ENCODE data around the gene ATAD3A. TPM values are rescaled to one million over a fixed set of nuclear protein-coding genes. Genes with fewer than 3 reads are reported as not detected.

The ATAD3A gene
- total and polyA plus RNA-seq, 7 experiments from 2014 or later = 5.4 to 41.3 (median 21.5) TPM

- POLR2A ChIA-PET = no interaction called here
- Histone ChIP-seq H3K27me3 (ENCODE audit: control insufficient read depth in 2 of 2, insufficient read depth in 2 of 2, low read length in 2 of 2) (no peaks in the 10 kb centered on the region), H3K9me3 (ENCODE audit: control insufficient read depth in 2 of 3, low read length in 3 of 3) (no peaks in the 10 kb centered on the region), H3K4me3 (ENCODE audit: low read length) (no peak overlapping the region), H3K27ac (ENCODE audit: low read depth, low read length) (no peak overlapping the region), H3K4me1 (ENCODE audit: control insufficient read depth in 2 of 2, insufficient read depth in 2 of 2, low read length in 2 of 2) (no peaks in the 10 kb centered on the region), H3K36me3 (ENCODE audit: control insufficient read depth in 2 of 3, insufficient read depth in 3 of 3, low read length in 3 of 3) (no peaks in the 10 kb centered on the region)
- H3K4me1 Mint-ChIP-seq = peaks cover 0 to 5% (median 0%) of the 10 kb centered on the region in 7 donors
- intact Hi-C loops (cut with micrococcal nuclease) = no loop called here
- CTCF ChIA-PET = interaction anchor here (1.2 kb wide), 1 partner anchor 16 kb away, joined by 3 read pairs; no protein-coding TSS in a partner anchor
- no peak overlapping the region for H3K27ac Mint-ChIP-seq
- no peaks in the 10 kb centered on the region for H3K36me3 Mint-ChIP-seq
- H3K4me3 Mint-ChIP-seq = no peak overlapping the region
- no peaks in the 10 kb centered on the region for H3K9me3 Mint-ChIP-seq
- ATAC-seq (no peak), DNase-seq (no peak)
- peaks cover 0 to 13% (median 9%) of the 10 kb centered on the region in 5 donors for H3K27me3 Mint-ChIP-seq
Observed at GRCh38 chr1:1582585-1583346, 70.8 kb downstream of the ATAD3A start.

DNA sequence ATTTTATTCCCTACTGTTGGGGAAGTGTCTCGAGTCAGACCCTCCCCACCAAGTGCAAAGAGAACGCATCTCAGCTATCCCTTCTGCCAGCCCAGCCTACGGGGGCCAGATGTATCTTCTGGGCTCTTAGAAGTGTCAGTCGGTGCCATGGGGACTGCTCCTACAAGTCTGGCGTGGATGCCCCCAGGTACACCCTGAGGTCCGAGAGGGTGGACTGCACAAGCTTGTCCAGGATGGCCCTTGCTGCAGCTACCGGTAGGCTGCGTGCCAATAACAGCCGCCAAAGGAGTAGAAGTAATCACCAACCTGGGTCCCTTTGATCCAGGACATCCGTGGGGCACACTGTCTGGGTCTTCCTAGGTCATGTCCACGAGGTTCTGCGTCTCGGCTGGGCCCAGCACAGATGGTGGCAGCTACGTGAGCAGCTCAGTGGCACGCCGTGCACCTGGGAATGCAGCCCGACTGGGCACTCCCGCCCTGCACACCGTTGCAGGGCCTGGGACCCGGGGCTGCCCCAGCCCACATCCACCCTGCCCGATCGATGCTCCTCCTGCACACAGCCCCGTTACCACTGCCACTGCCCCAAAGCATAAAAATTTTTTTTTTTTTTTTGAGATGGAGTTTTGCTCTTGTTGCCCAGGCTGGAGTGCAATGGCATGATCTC lies 71.5 kb downstream of the ATAD3A start:
- H3K4me1 Mint-ChIP-seq = peaks cover 0 to 5% (median 0%) of the 10 kb centered on the region in 7 donors
- ChIA-PET CTCF (interaction anchor here (0.6 kb wide), 1 partner anchor 96 kb away, joined by 4 read pairs; no protein-coding TSS in a partner anchor), POLR2A (no interaction called here)
- intact Hi-C loops (cut with micrococcal nuclease) = no loop called here
- Histone ChIP-seq H3K4me3 (ENCODE audit: low read length) (no peak overlapping the region), H3K27ac (ENCODE audit: low read depth, low read length) (no peak overlapping the region), H3K36me3 (ENCODE audit: control insufficient read depth in 2 of 3, insufficient read depth in 3 of 3, low read length in 3 of 3) (no peaks in the 10 kb centered on the region), H3K4me1 (ENCODE audit: control insufficient read depth in 2 of 2, insufficient read depth in 2 of 2, low read length in 2 of 2) (no peaks in the 10 kb centered on the region), H3K9me3 (ENCODE audit: control insufficient read depth in 2 of 3, low read length in 3 of 3) (no peaks in the 10 kb centered on the region), H3K27me3 (ENCODE audit: control insufficient read depth in 2 of 2, insufficient read depth in 2 of 2, low read length in 2 of 2) (no peaks in the 10 kb centered on the region)
- H3K4me3 Mint-ChIP-seq = no peak overlapping the region
- H3K36me3 Mint-ChIP-seq = no peaks in the 10 kb centered on the region
- DNase-seq (no peak), ATAC-seq (no peak)
- H3K27me3 Mint-ChIP-seq = peaks cover 0 to 13% (median 9%) of the 10 kb centered on the region in 5 donors
- no peak overlapping the region for H3K27ac Mint-ChIP-seq
- no peaks in the 10 kb centered on the region for H3K9me3 Mint-ChIP-seq

Other genes starting within 250 kb of the ATAD3A start
- 10 to 100 TPM; 62.3 to 89.3 (median 75.1) TPM for gene UBE2J2, start 238.3 kb upstream of the ATAD3A start, total RNA-seq
- 10 to 100 TPM; 86.1 to 92.2 TPM for gene UBE2J2, start 238.3 kb upstream of the ATAD3A start, polyA plus RNA-seq
- 10 to 100 TPM in 3 of 5 experiments, 1 to 10 TPM in 2; 4.2 to 15.8 (median 10.1) TPM for gene SCNN1D, start 231.7 kb upstream of the ATAD3A start, total RNA-seq
- not detected for gene SCNN1D, start 231.7 kb upstream of the ATAD3A start, polyA plus RNA-seq
- gene ACAP3, start 204.2 kb upstream of the ATAD3A start, total RNA-seq = 10 to 100 TPM; 51.5 to 70.8 (median 58.2) TPM
- gene ACAP3, start 204.2 kb upstream of the ATAD3A start, polyA plus RNA-seq = 1 to 10 TPM; 3.2 to 5.9 TPM
- 10 to 100 TPM; 17.7 to 25.4 (median 19.4) TPM for gene PUSL1, start 203.6 kb upstream of the ATAD3A start, total RNA-seq
- gene PUSL1, start 203.6 kb upstream of the ATAD3A start, polyA plus RNA-seq = 10 to 100 TPM; 16.2 to 26.1 TPM
- 100 to 1,000 TPM; 126 to 187 (median 161) TPM for gene INTS11, start 187.5 kb upstream of the ATAD3A start, total RNA-seq
- gene INTS11, start 187.5 kb upstream of the ATAD3A start, polyA plus RNA-seq = 10 to 100 TPM; 62.8 to 74.0 TPM
- 10 to 100 TPM; 11.5 to 29.3 (median 19.1) TPM for gene CPTP, start 187.4 kb upstream of the ATAD3A start, total RNA-seq
- 10 to 100 TPM; 17.7 to 26.5 TPM for gene CPTP, start 187.4 kb upstream of the ATAD3A start, polyA plus RNA-seq
- 1 to 10 TPM; 1.1 to 2.6 (median 1.8) TPM for gene TAS1R3, start 180.9 kb upstream of the ATAD3A start, total RNA-seq
- gene TAS1R3, start 180.9 kb upstream of the ATAD3A start, polyA plus RNA-seq = under 1 TPM in 1 of 2 donors, not detected in 1; 0.32 TPM
- 10 to 100 TPM; 40.2 to 54.9 (median 45.9) TPM for gene DVL1, start 162.7 kb upstream of the ATAD3A start, total RNA-seq
- 1 to 10 TPM in 1 of 2 donors, under 1 TPM in 1; 0.78 to 1.1 TPM for gene DVL1, start 162.7 kb upstream of the ATAD3A start, polyA plus RNA-seq
- 1 to 10 TPM in 3 of 5 experiments, under 1 TPM in 2; 0.39 to 2.2 (median 1.0) TPM for gene MXRA8, start 153.6 kb upstream of the ATAD3A start, total RNA-seq
- gene MXRA8, start 153.6 kb upstream of the ATAD3A start, polyA plus RNA-seq = under 1 TPM; 0.41 to 0.66 TPM
- gene AURKAIP1, start 137.0 kb upstream of the ATAD3A start, total RNA-seq = 100 to 1,000 TPM in 1 of 5 experiments, 10 to 100 TPM in 4; 53.8 to 107 (median 64.5) TPM
- gene AURKAIP1, start 137.0 kb upstream of the ATAD3A start, polyA plus RNA-seq = 100 to 1,000 TPM; 135 to 160 TPM
- gene CCNL2, start 112.8 kb upstream of the ATAD3A start, total RNA-seq = 100 to 1,000 TPM; 130 to 403 (median 278) TPM
- 10 to 100 TPM; 16.3 to 38.3 TPM for gene CCNL2, start 112.8 kb upstream of the ATAD3A start, polyA plus RNA-seq
- gene MRPL20, start 104.9 kb upstream of the ATAD3A start, total RNA-seq = 100 to 1,000 TPM in 4 of 5 experiments, 10 to 100 TPM in 1; 91.2 to 135 (median 122) TPM
- 100 to 1,000 TPM; 221 to 239 TPM for gene MRPL20, start 104.9 kb upstream of the ATAD3A start, polyA plus RNA-seq
- gene ANKRD65, start 90.9 kb upstream of the ATAD3A start, total RNA-seq = not detected
- gene ANKRD65, start 90.9 kb upstream of the ATAD3A start, polyA plus RNA-seq = not detected
- 1 to 10 TPM in 1 of 5 experiments, under 1 TPM in 1, not detected in 3; 0.15 to 1.2 TPM for gene VWA1, start 76.5 kb upstream of the ATAD3A start, total RNA-seq
- not detected for gene VWA1, start 76.5 kb upstream of the ATAD3A start, polyA plus RNA-seq
- gene ATAD3C, start 62.5 kb upstream of the ATAD3A start, total RNA-seq = 1 to 10 TPM in 4 of 5 experiments, under 1 TPM in 1; 0.61 to 2.0 (median 1.4) TPM
- gene ATAD3C, start 62.5 kb upstream of the ATAD3A start, polyA plus RNA-seq = under 1 TPM; 0.64 to 0.76 TPM
- gene ATAD3B, start 40.4 kb upstream of the ATAD3A start, total RNA-seq = 10 to 100 TPM; 42.5 to 53.8 (median 51.7) TPM
- gene ATAD3B, start 40.4 kb upstream of the ATAD3A start, polyA plus RNA-seq = 1 to 10 TPM; 4.5 to 6.1 TPM
- 1 to 10 TPM in 3 of 5 experiments, under 1 TPM in 1, not detected in 1; 0.66 to 2.8 (median 1.7) TPM for gene TMEM240, start 28.5 kb downstream of the ATAD3A start, total RNA-seq
- gene TMEM240, start 28.5 kb downstream of the ATAD3A start, polyA plus RNA-seq = under 1 TPM in 1 of 2 donors, not detected in 1; 0.84 TPM
- gene SSU72, start 62.7 kb downstream of the ATAD3A start, total RNA-seq = 100 to 1,000 TPM; 121 to 148 (median 137) TPM
- gene SSU72, start 62.7 kb downstream of the ATAD3A start, polyA plus RNA-seq = 100 to 1,000 TPM; 211 to 267 TPM
- gene FNDC10, start 88.0 kb downstream of the ATAD3A start, total RNA-seq = 10 to 100 TPM in 1 of 5 experiments, 1 to 10 TPM in 4; 3.2 to 10.7 (median 4.0) TPM
- 1 to 10 TPM; 1.3 to 1.6 TPM for gene FNDC10, start 88.0 kb downstream of the ATAD3A start, polyA plus RNA-seq
- gene MIB2, start 103.3 kb downstream of the ATAD3A start, total RNA-seq = 100 to 1,000 TPM in 2 of 5 experiments, 10 to 100 TPM in 3; 45.6 to 129 (median 65.7) TPM
- gene MIB2, start 103.3 kb downstream of the ATAD3A start, polyA plus RNA-seq = 10 to 100 TPM; 23.4 to 36.7 TPM
- 10 to 100 TPM in 1 of 5 experiments, 1 to 10 TPM in 4; 2.7 to 12.8 (median 4.2) TPM for gene MMP23B, start 120.0 kb downstream of the ATAD3A start, total RNA-seq
- gene MMP23B, start 120.0 kb downstream of the ATAD3A start, polyA plus RNA-seq = not detected
- gene CDK11B, start 146.8 kb downstream of the ATAD3A start, total RNA-seq = 10 to 100 TPM; 32.3 to 45.4 (median 41.9) TPM
- gene CDK11B, start 146.8 kb downstream of the ATAD3A start, polyA plus RNA-seq = 10 to 100 TPM; 11.8 to 16.5 TPM
- 100 to 1,000 TPM in 2 of 5 experiments, 10 to 100 TPM in 3; 69.9 to 138 (median 76.7) TPM for gene SLC35E2B, start 180.6 kb downstream of the ATAD3A start, total RNA-seq
- gene SLC35E2B, start 180.6 kb downstream of the ATAD3A start, polyA plus RNA-seq = 10 to 100 TPM; 45.4 to 66.3 TPM
- 100 to 1,000 TPM in 4 of 5 experiments, 10 to 100 TPM in 1; 91.5 to 218 (median 157) TPM for gene CDK11A, start 212.2 kb downstream of the ATAD3A start, total RNA-seq
- 10 to 100 TPM in 1 of 2 donors, 1 to 10 TPM in 1; 9.8 to 17.2 TPM for gene CDK11A, start 212.2 kb downstream of the ATAD3A start, polyA plus RNA-seq

Data from naive thymus-derived CD4-positive, alpha-beta T cell (primary cell).